Right lung (tissue), 5 donors: Measurements from ENCODE around the gene PEX7. TPM values are rescaled to one million over a fixed set of nuclear protein-coding genes. Genes with fewer than 3 reads are reported as not detected.
"Not testable (repeated sequence)": the region's sequence is repeated elsewhere in the genome, so short reads cannot be mapped to it uniquely, and the experiment has no call there.

ENCODE experiments used
- DNase-seq, 2 donors: peaks; one replicate each; pipeline ENCODE4 v3.0.0-alpha.2; 2013
- polyA plus RNA-seq, 5 donors: library from polyadenylated mRNA; unstranded; fragments of 120-200 nt; gene quantifications; one replicate each; pipeline versions ENCODE4 v1.2.1 to v1.2.3, GENCODE V29; 2013; ENCODE audit warnings: inconsistent platforms in 1 of 5, low replicate concordance in 1 of 5; ENCODE audit not compliant: insufficient read length in 5 of 5, insufficient read depth in 1 of 5

Gene PEX7
- polyA plus RNA-seq, 5 donors, result 8.1 to 12.4 (median 10.7) TPM

DNA sequence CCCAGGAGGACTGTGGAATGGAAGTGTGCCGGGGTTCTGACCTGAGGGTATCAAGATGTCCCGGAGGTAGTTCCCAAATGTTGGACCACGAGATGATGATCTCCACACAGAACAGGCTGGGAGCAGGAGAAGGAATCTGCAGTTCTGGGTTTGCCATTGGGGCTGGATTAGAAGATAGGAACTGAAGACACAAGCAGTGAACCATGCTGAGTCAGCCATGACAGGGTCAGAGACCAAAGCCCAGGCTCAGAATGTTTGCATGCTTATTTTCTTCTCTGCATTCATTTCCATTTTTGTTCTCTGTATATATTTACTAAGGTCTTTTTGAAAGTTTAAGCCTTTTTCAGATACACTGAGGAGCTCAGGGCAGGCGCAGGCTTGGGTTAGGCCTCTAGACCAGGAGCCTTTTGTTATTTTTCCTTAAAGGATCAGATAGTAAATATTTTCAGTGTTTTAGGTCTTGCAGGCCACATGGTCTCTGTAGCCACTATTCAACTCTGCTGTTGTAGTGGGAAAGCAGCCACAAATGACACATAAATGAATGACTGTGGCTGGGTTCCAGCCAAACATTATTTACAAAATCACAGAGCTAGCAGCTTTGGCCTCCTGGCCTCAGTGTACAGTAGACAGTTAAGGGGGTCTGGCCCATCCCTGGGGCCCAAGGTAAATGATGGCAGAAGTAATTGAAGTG, 128.2 kb downstream of the PEX7 start:
- no peak for DNase-seq

DNA sequence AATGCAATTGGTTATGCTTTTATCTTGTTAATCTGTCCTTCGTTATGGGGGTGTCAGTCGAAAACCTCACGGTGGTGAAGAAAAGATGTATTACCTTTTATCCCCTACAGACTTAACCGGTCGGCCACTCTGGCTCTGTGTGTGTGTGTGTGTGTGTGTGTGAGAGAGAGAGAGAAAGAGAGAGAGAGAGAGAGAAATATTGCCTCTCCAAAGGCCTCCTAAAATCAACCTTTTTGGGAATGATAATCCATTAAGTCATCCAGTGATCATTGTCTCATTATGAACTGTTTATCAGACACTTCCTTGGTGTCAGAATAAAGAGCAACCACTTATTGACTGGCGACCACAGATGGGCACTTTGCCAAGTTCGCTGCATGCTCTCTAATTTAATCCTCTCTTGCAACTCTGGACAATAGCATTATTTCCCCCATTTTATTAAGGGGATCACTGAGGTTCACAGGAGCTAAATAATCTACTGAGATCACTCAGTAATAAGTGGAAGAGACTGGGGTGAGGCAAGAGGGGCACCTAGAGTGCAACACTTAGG, 130.4 kb downstream of the PEX7 start:
- no peak for DNase-seq

DNA sequence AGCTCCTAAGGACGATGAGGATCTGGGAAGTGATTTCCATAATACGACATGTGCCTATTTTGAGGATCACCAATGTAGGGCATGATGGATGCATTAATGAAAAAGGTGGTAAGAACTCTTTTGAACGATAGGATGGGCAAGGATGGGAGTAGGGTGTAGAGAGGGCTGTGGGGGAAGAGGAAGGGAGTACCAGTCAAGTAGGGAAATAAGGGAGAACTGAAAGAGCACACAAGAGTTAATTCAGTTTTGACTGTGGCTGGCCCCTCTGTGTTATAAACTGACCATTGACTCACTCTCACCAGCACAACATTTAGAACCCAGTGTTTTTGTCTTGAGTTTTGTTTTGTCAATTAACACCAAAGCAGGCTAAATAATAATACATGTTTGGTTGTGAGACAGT, 132.7 kb downstream of the PEX7 start:
- DNase-seq, result no peak

DNA sequence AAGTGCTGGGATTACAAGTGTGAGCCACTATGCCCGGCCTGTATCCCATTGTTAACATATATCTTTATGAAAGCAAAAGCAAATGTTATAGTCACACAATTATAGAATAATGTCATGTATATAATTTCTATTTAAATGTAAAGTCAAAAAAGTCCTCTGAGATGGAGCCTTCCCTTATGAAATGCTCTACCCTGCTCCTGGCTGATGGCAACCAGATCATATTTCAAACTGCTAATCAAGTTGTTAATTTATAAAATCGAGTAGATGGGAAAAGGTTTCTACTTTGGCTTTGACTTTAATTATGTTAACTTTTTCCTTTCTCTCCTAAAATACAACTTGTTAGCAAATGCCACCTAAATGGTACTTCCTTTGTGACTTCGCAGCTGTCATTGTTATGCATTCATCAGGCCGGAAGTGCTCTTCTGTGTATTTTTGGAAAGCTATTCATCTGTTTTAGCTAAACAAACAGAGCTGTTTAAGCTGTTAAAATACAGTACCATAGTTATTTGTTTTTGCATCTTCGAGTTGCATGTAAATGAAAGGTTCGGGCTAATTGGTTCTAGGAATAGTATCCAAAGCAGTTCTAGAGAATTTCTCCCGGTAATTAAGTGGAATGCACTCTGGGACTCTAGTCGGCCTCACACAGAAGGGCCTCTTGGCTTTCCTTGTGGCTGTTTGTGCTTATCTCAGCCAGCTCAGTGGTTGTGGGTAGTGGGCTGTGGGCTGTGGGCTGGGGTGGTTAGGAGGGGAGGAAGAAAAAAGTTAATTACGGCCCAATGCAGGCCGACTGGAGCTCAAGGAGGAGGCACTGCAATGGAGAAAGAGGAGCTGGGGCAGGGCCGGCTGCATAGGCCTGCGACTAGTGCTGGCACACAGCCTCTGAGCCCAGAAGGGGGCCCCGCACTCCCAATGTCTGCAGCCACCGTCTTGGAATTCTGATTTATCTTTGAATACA, 134.5 kb downstream of the PEX7 start:
- DNase-seq, result no peak

DNA sequence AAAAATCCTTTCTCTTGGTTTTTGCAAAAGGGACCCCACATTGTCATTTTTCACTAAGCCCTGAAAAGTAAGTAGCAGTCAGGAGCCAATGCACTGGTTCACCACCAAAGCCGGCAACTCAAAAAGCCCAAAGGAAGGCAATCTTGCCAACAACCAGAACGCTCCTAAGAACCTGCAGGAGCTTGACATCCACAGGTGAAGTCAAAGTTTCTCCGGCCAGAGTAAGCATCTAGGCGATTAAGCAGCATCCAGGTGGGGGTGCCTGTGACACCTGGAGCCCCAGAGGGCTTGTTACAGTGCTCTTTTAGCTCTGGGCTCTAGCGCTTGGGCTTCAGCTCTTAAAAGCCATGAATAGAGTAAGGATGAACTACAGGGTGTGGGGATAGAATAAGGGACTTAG, 135.8 kb downstream of the PEX7 start:
- no peak for DNase-seq

DNA sequence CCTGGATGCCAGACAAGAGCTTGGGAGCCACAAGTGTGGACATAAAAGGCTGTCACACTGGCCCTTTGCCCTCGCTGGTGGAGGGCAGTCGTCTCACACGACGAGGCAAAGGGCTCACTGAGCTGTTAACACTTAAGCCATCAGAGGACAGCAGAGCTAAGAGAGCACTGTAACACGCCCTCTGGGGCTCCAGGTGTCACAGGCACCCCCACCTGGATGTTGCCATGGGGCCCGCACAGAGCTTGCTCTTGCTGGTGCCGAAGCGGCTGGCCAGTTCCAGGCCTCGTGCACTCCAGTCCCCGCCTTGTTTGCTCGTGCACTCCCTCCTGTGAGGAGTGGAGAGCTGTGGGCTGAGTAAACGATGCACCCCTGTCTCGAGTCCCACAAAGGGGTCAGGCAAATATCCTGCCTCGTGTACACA, 137.1 kb downstream of the PEX7 start:
- no peak for DNase-seq

DNA sequence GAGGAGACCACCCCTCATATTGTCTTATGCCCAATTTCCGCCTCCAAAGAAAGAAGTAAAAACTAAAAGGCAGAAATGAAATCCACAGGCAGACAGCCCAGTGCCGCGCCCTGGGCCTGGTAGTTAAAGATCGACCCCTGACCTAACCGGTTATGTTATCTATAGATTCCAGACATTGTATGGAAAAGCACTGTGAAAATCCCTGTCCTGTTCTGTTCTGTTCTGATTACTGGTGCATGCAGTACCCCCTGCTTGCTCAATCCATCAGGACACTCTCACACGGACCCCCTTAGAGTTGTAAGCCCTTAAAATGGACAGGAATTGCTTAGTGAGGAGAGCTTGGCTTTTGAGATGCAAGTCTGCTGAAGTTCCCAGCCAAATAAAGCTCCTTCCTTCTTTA, 137.5 kb downstream of the PEX7 start:
- not testable (repeated sequence) for DNase-seq

DNA sequence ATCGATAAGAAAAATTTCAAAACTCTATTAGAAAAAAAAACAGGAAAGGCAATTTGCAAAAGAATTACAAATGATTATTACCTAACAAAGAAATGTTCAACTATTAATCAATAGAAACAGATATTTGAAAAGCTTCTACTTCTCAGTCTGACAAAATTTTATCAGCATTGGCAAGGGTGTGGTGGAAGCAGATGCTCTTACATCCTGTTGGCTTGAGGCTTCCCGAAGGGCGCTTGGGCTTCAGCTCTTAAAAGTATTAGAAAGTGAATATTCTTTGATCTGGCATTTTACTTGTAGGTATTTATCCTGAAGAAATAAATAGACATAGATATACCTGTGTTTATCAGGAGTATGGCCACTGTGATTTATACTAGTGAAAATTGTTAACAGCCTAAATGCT, 138.4 kb downstream of the PEX7 start:
- DNase-seq, result no peak

DNA sequence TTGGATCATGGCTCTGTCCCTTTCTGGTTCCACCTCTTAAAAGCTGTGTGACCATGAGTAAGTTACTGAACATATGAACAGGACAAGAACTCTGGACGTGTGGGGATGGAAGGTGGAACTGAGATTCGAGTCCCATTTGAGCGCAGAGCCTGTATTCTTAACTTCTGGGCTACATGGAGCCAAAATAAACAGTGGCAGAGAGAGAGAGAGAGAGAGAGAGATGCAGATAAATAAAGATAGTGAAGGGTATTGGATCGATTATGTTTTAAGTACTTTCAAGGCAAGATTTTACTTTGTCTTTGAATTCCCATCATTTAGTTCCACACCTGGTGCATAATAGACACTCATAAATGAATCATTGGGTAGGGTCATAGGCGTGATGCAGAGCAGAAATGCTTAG, 139.5 kb downstream of the PEX7 start:
- DNase-seq, result no peak

DNA sequence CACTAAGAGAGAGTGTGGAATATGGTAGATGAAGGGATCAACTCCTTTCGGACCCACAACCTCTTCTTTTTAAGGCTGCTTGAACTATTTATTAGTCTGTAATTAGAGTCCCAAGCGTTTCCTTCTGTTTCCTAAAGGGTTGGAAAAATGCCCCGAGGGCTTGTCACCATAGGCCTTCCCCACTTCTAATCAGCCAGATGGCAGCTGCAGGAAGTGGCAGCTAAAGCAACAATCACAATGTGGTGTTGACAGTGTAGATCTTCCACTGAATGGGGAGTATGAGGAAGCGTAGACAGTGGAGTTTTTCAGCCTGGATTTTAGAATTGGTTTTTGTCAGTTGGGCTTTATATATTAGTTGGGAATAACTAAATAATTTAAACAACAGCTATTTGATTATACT, 140.3 kb downstream of the PEX7 start:
- DNase-seq, result peak in 1 of 2 donors; percentile 31

DNA sequence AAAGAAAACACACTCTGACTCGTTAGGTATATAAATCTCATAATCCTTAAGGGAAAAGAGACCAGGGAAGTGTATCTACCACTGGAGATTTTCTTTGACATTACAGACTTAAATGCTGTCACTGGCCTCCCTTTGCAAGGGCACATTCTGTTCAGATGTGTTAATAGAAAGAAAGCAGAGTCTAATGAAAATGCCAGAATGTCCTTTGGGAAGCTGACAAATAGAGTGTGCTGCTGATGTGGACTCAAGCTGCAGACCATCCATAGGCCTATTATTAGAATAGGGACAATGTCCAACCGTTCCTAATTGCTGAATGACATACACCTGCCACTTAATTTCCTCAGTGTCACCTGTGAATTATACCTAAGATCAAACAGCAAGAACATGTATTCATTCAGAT, 140.9 kb downstream of the PEX7 start:
- no peak for DNase-seq

Other genes with a start within 250 kb of the PEX7 start
- 1 to 10 TPM; 6.0 to 7.4 (median 7.0) TPM for gene MAP3K5, start 30.1 kb upstream of the PEX7 start, polyA plus RNA-seq
- gene SLC35D3, start 99.7 kb downstream of the PEX7 start, polyA plus RNA-seq, result 1 to 10 TPM; 1.1 to 2.3 (median 1.5) TPM
- gene IL20RA, start 222.4 kb downstream of the PEX7 start, polyA plus RNA-seq, result 1 to 10 TPM; 2.1 to 3.3 (median 2.7) TPM